CD4-positive, CD25-positive, alpha-beta regulatory T cell (primary cell): ENCODE results near the gene SEL1L. TPM values are rescaled to one million over a fixed set of nuclear protein-coding genes. Genes with fewer than 3 reads are reported as not detected.
"Not testable (repeated sequence)": the region's sequence is repeated elsewhere in the genome, so short reads cannot be mapped to it uniquely, and the experiment has no call there.

ENCODE experiments used
- ATAC-seq, 2 donors: fragments of 150-1000 bp; cut with Tn5 transposase; one replicate each; pipeline ENCODE4 v1.10.0; 2021; ENCODE audit warnings: low read depth in 2 of 2, moderate number of reproducible peaks in 2 of 2, moderate library complexity in 1 of 2
- DNase-seq, 3 donors: peaks; one replicate each; pipeline versions ENCODE4 v3.0.0 to v3.0.0-alpha.2; 2012 to 2022; ENCODE audit warnings: mixed read lengths in 1 of 3
- H3K27ac ChIP-seq: one replicate; pipeline ENCODE4 v1.7.0; 2013; ENCODE audit warnings: mild to moderate bottlenecking, low read length; ENCODE audit not compliant: insufficient read depth, poor library complexity, severe bottlenecking
- H3K27me3 ChIP-seq: one replicate; pipeline ENCODE4 v1.7.0; 2013; ENCODE audit warnings: low read length; ENCODE audit not compliant: control insufficient read depth, insufficient read depth
- H3K36me3 ChIP-seq: one replicate; pipeline ENCODE4 v1.7.0; 2013; ENCODE audit warnings: mild to moderate bottlenecking, low read length, moderate library complexity; ENCODE audit not compliant: control insufficient read depth, insufficient read depth
- H3K4me1 ChIP-seq: 2 replicates; pipeline ENCODE4 v1.7.0; 2013; ENCODE audit warnings: mild to moderate bottlenecking, low read length; ENCODE audit not compliant: insufficient read depth, control insufficient read depth, poor library complexity, severe bottlenecking
- H3K4me3 ChIP-seq: one replicate; pipeline ENCODE4 v1.7.0; 2013; ENCODE audit warnings: low read depth, mild to moderate bottlenecking, low read length, moderate library complexity
- H3K9me3 ChIP-seq, 2 experiments: 1 replicate in 1 of 2; 2 replicates in 1 of 2; pipeline ENCODE4 v1.7.0; 2013; ENCODE audit warnings: low read length in 2 of 2, mild to moderate bottlenecking in 1 of 2, moderate library complexity in 1 of 2; ENCODE audit not compliant: control insufficient read depth in 2 of 2
- H3K27ac Mint-ChIP-seq, 3 donors: one replicate each; pipeline ENCODE4 v1.8.0; 2020 to 2022; ENCODE audit warnings: mild to moderate bottlenecking in 3 of 3, mixed read lengths in 3 of 3, moderate library complexity in 2 of 3
- H3K27me3 Mint-ChIP-seq: one replicate; pipeline ENCODE4 v1.8.0; 2022; ENCODE audit warnings: mild to moderate bottlenecking, mixed read lengths
- H3K36me3 Mint-ChIP-seq: one replicate; pipeline ENCODE4 v1.8.0; 2020; ENCODE audit warnings: mixed read lengths
- H3K4me1 Mint-ChIP-seq, 4 donors: one replicate each; pipeline ENCODE4 v1.8.0; 2020 to 2022; ENCODE audit warnings: mixed read lengths in 4 of 4, mild to moderate bottlenecking in 1 of 4
- H3K4me3 Mint-ChIP-seq, 4 donors: one replicate each; pipeline ENCODE4 v1.8.0; 2020 to 2022; ENCODE audit warnings: mild to moderate bottlenecking in 4 of 4, mixed read lengths in 4 of 4, moderate library complexity in 3 of 4
- H3K9me3 Mint-ChIP-seq, 7 donors: one replicate each; pipeline ENCODE4 v1.8.0; 2020 to 2022; ENCODE audit warnings: mixed read lengths in 7 of 7, mild to moderate bottlenecking in 3 of 7, moderate library complexity in 2 of 7
- polyA plus RNA-seq, 4 donors: library from polyadenylated mRNA; unstranded; fragments of 300-500 nt; fragmentation: Illumina TruSeq; gene quantifications; one replicate each; pipeline ENCODE4 v1.2.3, GENCODE V29; 2021
- total RNA-seq: library from RNA; stranded (reverse); gene quantifications from one replicate; pipeline ENCODE4 v1.2.3, GENCODE V29; 2022

The SEL1L gene
- total and polyA plus RNA-seq, 5 donors from 2014 or later: 19.3 to 57.6 (median 20.3) TPM

- no peak overlapping the region for H3K27ac Mint-ChIP-seq
- H3K4me3 ChIP-seq: no peak overlapping the region
- peaks cover 4 to 16% (median 11%) of the 10 kb centered on the region in 4 donors for H3K4me1 Mint-ChIP-seq
- DNase-seq (no peak), ATAC-seq (no peak)
- no peaks in the 10 kb centered on the region for H3K36me3 ChIP-seq
- no peak overlapping the region for H3K27ac ChIP-seq
- H3K9me3 ChIP-seq: no peaks in the 10 kb centered on the region
- peaks cover 15% of the 10 kb centered on the region for H3K4me1 ChIP-seq
- H3K27me3 ChIP-seq: peaks cover 33% of the 10 kb centered on the region
- H3K4me3 Mint-ChIP-seq: peak overlapping the region in 1 of 4 donors; percentile 43
- no peaks in the 10 kb centered on the region for H3K36me3 Mint-ChIP-seq
- peaks cover 80% of the 10 kb centered on the region for H3K27me3 Mint-ChIP-seq
- H3K9me3 Mint-ChIP-seq: peaks cover 0 to 2% (median 0%) of the 10 kb centered on the region in 7 donors
Observed at GRCh38 chr14:81433378-81433777, 100.3 kb downstream of the SEL1L start.

DNA sequence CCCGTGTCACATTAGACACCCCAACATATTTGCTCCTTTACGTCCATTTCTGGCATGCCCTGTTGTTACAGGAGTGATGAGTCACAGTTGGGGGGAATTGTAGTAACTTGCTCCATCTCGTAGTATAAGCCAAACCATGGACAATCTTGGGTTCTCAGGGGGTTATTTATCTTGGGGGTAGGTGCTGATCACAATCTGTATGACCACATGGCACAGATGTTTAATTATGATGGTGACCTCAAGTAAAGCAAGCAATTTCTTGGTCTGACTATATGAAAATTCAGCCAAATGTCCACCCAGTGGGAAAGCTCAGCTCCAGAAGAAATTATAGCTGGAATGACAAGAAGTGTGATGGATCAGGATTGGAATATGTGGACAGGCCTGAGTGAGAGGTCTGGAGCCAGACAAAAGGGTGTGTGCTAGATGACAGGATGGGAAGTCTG lies 101.4 kb downstream of the SEL1L start:
- Mint-ChIP-seq H3K4me3 (no peak overlapping the region), H3K36me3 (no peaks in the 10 kb centered on the region), H3K27ac (no peak overlapping the region), H3K27me3 (peaks cover 81% of the 10 kb centered on the region), H3K4me1 (peaks cover 4 to 13% (median 10%) of the 10 kb centered on the region in 4 donors), H3K9me3 (peaks cover 0 to 2% (median 0%) of the 10 kb centered on the region in 7 donors)
- ATAC-seq: no peak
- Histone ChIP-seq H3K36me3 (no peaks in the 10 kb centered on the region), H3K4me3 (no peak overlapping the region), H3K27me3 (peaks cover 24% of the 10 kb centered on the region), H3K27ac (no peak overlapping the region), H3K4me1 (peaks cover 15% of the 10 kb centered on the region), H3K9me3 (no peaks in the 10 kb centered on the region)
- DNase-seq: no peak

GRCh38 chr14:81430235-81430634 lies 103.4 kb downstream of the SEL1L start:
- Histone ChIP-seq H3K4me1 (peaks cover 3% of the 10 kb centered on the region), H3K9me3 (no peaks in the 10 kb centered on the region), H3K27ac (no peak overlapping the region), H3K4me3 (no peak overlapping the region), H3K36me3 (no peaks in the 10 kb centered on the region), H3K27me3 (peaks cover 17% of the 10 kb centered on the region)
- no peak for DNase-seq
- Mint-ChIP-seq H3K4me3 (no peak overlapping the region), H3K27me3 (peaks cover 75% of the 10 kb centered on the region), H3K9me3 (peaks cover 0 to 2% (median 0%) of the 10 kb centered on the region in 7 donors), H3K36me3 (no peaks in the 10 kb centered on the region), H3K4me1 (peaks cover 2 to 3% (median 2%) of the 10 kb centered on the region in 4 donors), H3K27ac (no peak overlapping the region)
- ATAC-seq: no peak

DNA sequence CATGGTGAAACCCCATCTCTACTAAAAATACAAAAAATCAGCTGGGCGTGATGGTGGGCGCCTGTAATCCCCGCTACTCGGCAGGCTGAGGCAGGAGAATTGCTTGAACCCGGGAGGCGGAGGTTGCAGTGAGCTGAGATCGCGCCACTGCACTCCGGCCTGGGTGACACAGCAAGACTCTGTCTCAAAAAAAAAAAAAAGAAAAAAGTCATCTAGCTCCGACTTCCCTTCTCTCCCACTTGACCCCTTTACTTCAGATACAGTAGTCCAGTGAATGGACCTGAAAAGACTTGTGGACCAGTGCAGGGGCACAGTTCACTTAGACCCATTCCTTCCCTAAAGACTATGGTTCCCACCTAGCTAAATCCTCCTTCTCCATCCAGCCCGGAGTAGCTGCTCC lies 103.9 kb downstream of the SEL1L start:
- H3K4me1 Mint-ChIP-seq, H3K27ac Mint-ChIP-seq, H3K4me1 ChIP-seq, H3K4me3 ChIP-seq, DNase-seq, ATAC-seq, H3K4me3 Mint-ChIP-seq, H3K36me3 ChIP-seq, H3K27ac ChIP-seq, H3K9me3 ChIP-seq, H3K36me3 Mint-ChIP-seq, H3K9me3 Mint-ChIP-seq: not testable (repeated sequence)
- peaks cover 74% of the 10 kb centered on the region for H3K27me3 Mint-ChIP-seq
- peaks cover 16% of the 10 kb centered on the region for H3K27me3 ChIP-seq

DNA sequence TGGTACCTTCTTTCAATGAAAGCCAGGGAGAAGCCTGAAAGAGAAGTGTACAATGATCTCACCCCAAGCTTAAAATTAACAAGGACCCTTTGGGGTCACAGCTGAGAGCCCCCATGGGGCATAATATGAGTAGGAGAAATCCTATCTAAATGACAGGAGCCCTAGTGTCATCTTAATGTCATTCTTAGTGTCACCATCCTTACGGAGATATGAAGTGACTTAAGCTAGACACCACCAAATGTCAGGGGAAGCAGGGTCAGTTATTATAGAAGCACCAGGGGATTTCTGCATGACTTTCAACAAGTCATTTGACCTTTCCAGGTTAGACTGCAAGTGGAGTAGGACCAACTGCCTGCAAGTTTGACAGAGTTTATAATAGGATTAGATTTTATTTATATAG lies 104.6 kb downstream of the SEL1L start:
- no peaks in the 10 kb centered on the region for H3K4me1 Mint-ChIP-seq
- no peak overlapping the region for H3K4me3 Mint-ChIP-seq
- H3K27me3 Mint-ChIP-seq: peaks cover 69% of the 10 kb centered on the region
- no peaks in the 10 kb centered on the region for H3K9me3 ChIP-seq
- no peak overlapping the region for H3K27ac ChIP-seq
- no peak for ATAC-seq
- peaks cover 0 to 2% (median 0%) of the 10 kb centered on the region in 7 donors for H3K9me3 Mint-ChIP-seq
- H3K36me3 Mint-ChIP-seq: no peaks in the 10 kb centered on the region
- H3K36me3 ChIP-seq: no peaks in the 10 kb centered on the region
- H3K4me1 ChIP-seq: no peaks in the 10 kb centered on the region
- DNase-seq: no peak
- H3K27me3 ChIP-seq: peaks cover 10% of the 10 kb centered on the region
- H3K27ac Mint-ChIP-seq: peak overlapping the region in 1 of 3 donors; percentile 79
- no peak overlapping the region for H3K4me3 ChIP-seq

GRCh38 chr14:81427348-81428058 lies 106.2 kb downstream of the SEL1L start:
- H3K27ac ChIP-seq: no peak overlapping the region
- no peaks in the 10 kb centered on the region for H3K36me3 ChIP-seq

GRCh38 chr14:81423504-81423903 lies 110.1 kb downstream of the SEL1L start:
- Mint-ChIP-seq H3K4me3 (no peak overlapping the region), H3K27ac (no peak overlapping the region), H3K4me1 (peaks cover 0 to 4% (median 0%) of the 10 kb centered on the region in 4 donors), H3K36me3 (no peaks in the 10 kb centered on the region), H3K27me3 (peaks cover 30% of the 10 kb centered on the region), H3K9me3 (peaks cover 0 to 4% (median 0%) of the 10 kb centered on the region in 7 donors)
- no peak overlapping the region for H3K4me3 ChIP-seq
- no peak for DNase-seq
- no peak overlapping the region for H3K27ac ChIP-seq
- no peak for ATAC-seq
- no peaks in the 10 kb centered on the region for H3K4me1 ChIP-seq
- no peaks in the 10 kb centered on the region for H3K9me3 ChIP-seq
- no peaks in the 10 kb centered on the region for H3K36me3 ChIP-seq
- H3K27me3 ChIP-seq: peaks cover 2% of the 10 kb centered on the region

More at GRCh38 chr14:81427348-81428058, 106.2 kb downstream of the SEL1L start:
- Histone ChIP-seq H3K27me3 (peaks cover 8% of the 10 kb centered on the region), H3K4me3 (no peak overlapping the region), H3K9me3 (no peaks in the 10 kb centered on the region), H3K4me1 (no peaks in the 10 kb centered on the region)
- Mint-ChIP-seq H3K4me1 (no peaks in the 10 kb centered on the region), H3K36me3 (no peaks in the 10 kb centered on the region), H3K9me3 (peaks cover 0 to 2% (median 0%) of the 10 kb centered on the region in 7 donors), H3K27ac (no peak overlapping the region), H3K4me3 (no peak overlapping the region), H3K27me3 (peaks cover 54% of the 10 kb centered on the region)
- DNase-seq (no peak), ATAC-seq (peak in 1 of 2 donors; percentile 5)
